Measurements from ENCODE around the gene RANBP3.
"Not testable (repeated sequence)": the region's sequence is repeated elsewhere in the genome, so short reads cannot be mapped to it uniquely, and the experiment has no call there.

RANBP3 gene

GRCh38 chr19:5883157-5883873 lies 94.6 kb downstream of the RANBP3 start:
- not testable (repeated sequence) for DNase-seq (ENCODE audit: low read depth in 2 of 2)

GRCh38 chr19:5882421-5882968 lies 95.4 kb downstream of the RANBP3 start:
- DNase-seq (ENCODE audit: low read depth in 2 of 2), result no peak

- no peak for DNase-seq (ENCODE audit: low read depth in 2 of 2)
Observed at GRCh38 chr19:5881543-5882299, 96.2 kb downstream of the RANBP3 start.

- no peak for DNase-seq (ENCODE audit: low read depth in 2 of 2)
Observed at GRCh38 chr19:5880604-5881078, 97.3 kb downstream of the RANBP3 start.

GRCh38 chr19:5880196-5880595 lies 97.7 kb downstream of the RANBP3 start:
- DNase-seq (ENCODE audit: low read depth in 2 of 2), result no peak

GRCh38 chr19:5877882-5878281 lies 100.1 kb downstream of the RANBP3 start:
- DNase-seq (ENCODE audit: low read depth in 2 of 2), result no peak

GRCh38 chr19:5877427-5877826 lies 100.5 kb downstream of the RANBP3 start:
- no peak for DNase-seq (ENCODE audit: low read depth in 2 of 2)

- DNase-seq (ENCODE audit: low read depth in 2 of 2), result not testable (repeated sequence)
Observed at GRCh38 chr19:5874496-5874895, 103.4 kb downstream of the RANBP3 start.

GRCh38 chr19:5873617-5874199 lies 104.2 kb downstream of the RANBP3 start:
- DNase-seq (ENCODE audit: low read depth in 2 of 2), result no peak

GRCh38 chr19:5870986-5871394 lies 107.0 kb downstream of the RANBP3 start:
- no peak for DNase-seq (ENCODE audit: low read depth in 2 of 2)

GRCh38 chr19:5867201-5868136 lies 110.5 kb downstream of the RANBP3 start:
- no peak for DNase-seq (ENCODE audit: low read depth in 2 of 2)
